Vagina (tissue), 2 donors: ENCODE results near the gene FNDC3A.

ENCODE experiments used
- POLR2A ChIP-seq, 2 donors: fragments of 450-650 bp; IDR thresholded peaks; one replicate each; pipeline ENCODE4 v1.6.1; 2017; ENCODE audit warnings: antibody characterized with exemption in 2 of 2, mild to moderate bottlenecking in 2 of 2, moderate library complexity in 2 of 2
- TF ChIP-seq, protein P1 (sequence below), 3 experiments: fragments of 450-650 bp in 2 of 3; fragments of 200-600 bp in 1 of 3; sonication (generic) in 1 of 3; IDR thresholded peaks; one replicate each; pipeline ENCODE4 v1.5.1; 2017 to 2019; ENCODE audit warnings: antibody characterized with exemption in 3 of 3, mild to moderate bottlenecking in 2 of 3, moderate library complexity in 2 of 3

GRCh38 chr13:49164712-49165111, 189.0 kb downstream of the FNDC3A start:
- TF ChIP-seq, protein P1, sequence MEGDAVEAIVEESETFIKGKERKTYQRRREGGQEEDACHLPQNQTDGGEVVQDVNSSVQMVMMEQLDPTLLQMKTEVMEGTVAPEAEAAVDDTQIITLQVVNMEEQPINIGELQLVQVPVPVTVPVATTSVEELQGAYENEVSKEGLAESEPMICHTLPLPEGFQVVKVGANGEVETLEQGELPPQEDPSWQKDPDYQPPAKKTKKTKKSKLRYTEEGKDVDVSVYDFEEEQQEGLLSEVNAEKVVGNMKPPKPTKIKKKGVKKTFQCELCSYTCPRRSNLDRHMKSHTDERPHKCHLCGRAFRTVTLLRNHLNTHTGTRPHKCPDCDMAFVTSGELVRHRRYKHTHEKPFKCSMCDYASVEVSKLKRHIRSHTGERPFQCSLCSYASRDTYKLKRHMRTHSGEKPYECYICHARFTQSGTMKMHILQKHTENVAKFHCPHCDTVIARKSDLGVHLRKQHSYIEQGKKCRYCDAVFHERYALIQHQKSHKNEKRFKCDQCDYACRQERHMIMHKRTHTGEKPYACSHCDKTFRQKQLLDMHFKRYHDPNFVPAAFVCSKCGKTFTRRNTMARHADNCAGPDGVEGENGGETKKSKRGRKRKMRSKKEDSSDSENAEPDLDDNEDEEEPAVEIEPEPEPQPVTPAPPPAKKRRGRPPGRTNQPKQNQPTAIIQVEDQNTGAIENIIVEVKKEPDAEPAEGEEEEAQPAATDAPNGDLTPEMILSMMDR (IDR thresholded peaks at IDR 0.05): no peak
- no peak for TF ChIP-seq POLR2A (IDR thresholded peaks at IDR 0.05)
